IMR-90 (cell line): Measurements from ENCODE around the gene MCAM. TPM values are rescaled to one million over a fixed set of nuclear protein-coding genes. Genes with fewer than 3 reads are reported as not detected.

Source experiments
- ATAC-seq: fragments of 200-7000 bp; cut with Tn5 transposase; 2 replicates; pipeline ENCODE4 v1.9.1; 2020; ENCODE audit warnings: low read depth, mild to moderate bottlenecking, moderate library complexity
- BruUV-seq: library from RNA; stranded (reverse); fragments of 400-500 nt; replicated peaks from 2 replicates; lab custom pipeline; 2021; lab: Mats Ljungman, UMichigan
- CTCF ChIA-PET: fragments of 300-600 bp; formaldehyde crosslinking; extraction: SDS; loops from one replicate; lab custom pipeline; 2021; ENCODE audit warnings: antibody characterized with exemption; lab: Yijun Ruan, JAX
- POLR2A ChIA-PET: fragments of 300-600 bp; sonication (Branson Sonifier 250); formaldehyde crosslinking; loops from one replicate; lab custom pipeline; 2022; ENCODE audit warnings: antibody characterized with exemption; ENCODE audit not compliant: unreplicated experiment; lab: Charles Lee
- DNase-seq: peaks from one replicate; pipeline ENCODE4 v3.0.0; 2013
- H2AFZ ChIP-seq: replicated peaks from 2 replicates; pipeline ENCODE3; 2013; ENCODE audit warnings: low read length, mild to moderate bottlenecking; ENCODE audit not compliant: poor library complexity
- H2AK5ac ChIP-seq: 2 replicates; pipeline ENCODE4 v1.6.1; 2013; ENCODE audit warnings: low read depth, low read length, inconsistent platforms
- H2AK9ac ChIP-seq: replicated peaks from 2 replicates; pipeline ENCODE3; 2013; ENCODE audit warnings: mild to moderate bottlenecking, low read depth, low read length, moderate library complexity; ENCODE audit not compliant: poor library complexity
- H2BK120ac ChIP-seq: 2 replicates; pipeline ENCODE4 v1.6.1; 2013; ENCODE audit warnings: low read depth, low read length, inconsistent platforms
- H2BK15ac ChIP-seq: 3 replicates; pipeline ENCODE4 v1.6.1; 2013; ENCODE audit warnings: low read depth, low read length, inconsistent platforms
- H2BK20ac ChIP-seq: 2 replicates; pipeline ENCODE4 v1.6.1; 2013; ENCODE audit warnings: low read depth, mild to moderate bottlenecking, inconsistent platforms, low read length, moderate library complexity
- H2BK5ac ChIP-seq: 2 replicates; pipeline ENCODE4 v1.6.1; 2013; ENCODE audit warnings: mild to moderate bottlenecking, low read depth, low read length, inconsistent platforms; ENCODE audit not compliant: poor library complexity, severe bottlenecking
- H3K14ac ChIP-seq: replicated peaks from 2 replicates; pipeline ENCODE4 v1.6.1; 2013; ENCODE audit warnings: low read depth, low read length, inconsistent platforms
- H3K18ac ChIP-seq: 2 replicates; pipeline ENCODE4 v1.6.1; 2013; ENCODE audit warnings: low read depth, low read length, control low read depth
- H3K23ac ChIP-seq: 2 replicates; pipeline ENCODE4 v1.6.1; 2013; ENCODE audit warnings: low read depth, low read length, inconsistent platforms
- H3K27ac ChIP-seq: 2 replicates; pipeline ENCODE4 v1.5.1; 2013; ENCODE audit warnings: mild to moderate bottlenecking, control low read depth, low read length; ENCODE audit not compliant: insufficient read depth
- H3K27me3 ChIP-seq: 2 replicates; pipeline ENCODE4 v1.6.1; 2013; ENCODE audit warnings: low read length; ENCODE audit not compliant: control insufficient read depth, insufficient read depth
- H3K36me3 ChIP-seq: 2 replicates; pipeline ENCODE4 v1.6.1; 2013; ENCODE audit warnings: low read length, mixed read lengths; ENCODE audit not compliant: control insufficient read depth, insufficient read depth
- H3K4ac ChIP-seq: 2 replicates; pipeline ENCODE4 v1.6.1; 2013; ENCODE audit warnings: low read depth, low read length, inconsistent platforms
- H3K4me1 ChIP-seq: 2 replicates; pipeline ENCODE4 v1.6.1; 2013; ENCODE audit warnings: low read length, mixed read lengths; ENCODE audit not compliant: control insufficient read depth, insufficient read depth
- H3K4me2 ChIP-seq: 2 replicates; pipeline ENCODE4 v1.6.1; 2013; ENCODE audit warnings: low read depth, mild to moderate bottlenecking, control low read depth, low read length, moderate library complexity
- H3K4me3 ChIP-seq: 2 replicates; pipeline ENCODE4 v1.5.1; 2013; ENCODE audit warnings: low read depth, mild to moderate bottlenecking, control low read depth, low read length, moderate library complexity; ENCODE audit not compliant: insufficient read depth
- H3K56ac ChIP-seq: 2 replicates; pipeline ENCODE4 v1.6.1; 2013; ENCODE audit warnings: low read length, inconsistent platforms; ENCODE audit not compliant: insufficient read depth; ENCODE audit errors: extremely low read depth
- H3K79me1 ChIP-seq, 2 experiments: 2 replicates each; pipeline ENCODE4 v1.6.1; 2013; ENCODE audit warnings: low read length in 2 of 2, inconsistent platforms in 1 of 2, low read depth in 1 of 2
- H3K9ac ChIP-seq: 2 replicates; pipeline ENCODE4 v1.6.1; 2013; ENCODE audit warnings: low read depth, low read length, control low read depth
- H3K9me1 ChIP-seq: 2 replicates; pipeline ENCODE4 v1.6.1; 2013; ENCODE audit warnings: low read length, inconsistent platforms; ENCODE audit not compliant: insufficient read depth
- H3K9me3 ChIP-seq: 2 replicates; pipeline ENCODE4 v1.6.1; 2013; ENCODE audit warnings: low read length; ENCODE audit not compliant: control insufficient read depth, insufficient read depth
- H4K20me1 ChIP-seq: 2 replicates; pipeline ENCODE4 v1.6.1; 2013; ENCODE audit warnings: low read length, inconsistent platforms; ENCODE audit not compliant: insufficient read depth
- H4K5ac ChIP-seq: 2 replicates; pipeline ENCODE4 v1.6.1; 2013; ENCODE audit warnings: mild to moderate bottlenecking, low read depth, low read length, control low read depth
- H4K8ac ChIP-seq, 2 experiments: 2 replicates each; pipeline ENCODE4 v1.6.1; 2013; ENCODE audit warnings: low read depth in 2 of 2, low read length in 2 of 2, control low read depth in 1 of 2, inconsistent platforms in 1 of 2
- H4K91ac ChIP-seq: 2 replicates; pipeline ENCODE4 v1.6.1; 2013; ENCODE audit warnings: low read depth, low read length, inconsistent platforms; ENCODE audit not compliant: insufficient read depth
- BHLHE40 ChIP-seq: fragments of 150-350 bp; IDR thresholded peaks from 2 replicates; pipeline ENCODE4 v1.6.1; 2016; ENCODE audit warnings: mild to moderate bottlenecking, low read depth, low read length
- MAFK ChIP-seq: IDR thresholded peaks from 2 replicates; pipeline ENCODE4 v1.6.1; 2012; ENCODE audit warnings: low read depth, low read length, improper control_type of control experiment
- MAZ ChIP-seq: IDR thresholded peaks from 2 replicates; pipeline ENCODE4 v1.6.1; 2012; ENCODE audit warnings: low read depth, mild to moderate bottlenecking, low read length, improper control_type of control experiment, moderate library complexity, borderline replicate concordance
- RFX5 ChIP-seq: IDR thresholded peaks from 2 replicates; pipeline ENCODE4 v1.8.0; 2012; ENCODE audit warnings: low read depth, mild to moderate bottlenecking, low read length, moderate library complexity
- WGBS, 2 experiments: methylation state at CpG; one replicate each; pipeline versions ENCODE4 v1.1.5 to v1.1.7; 2013; ENCODE audit warnings: missing lambda C conversion rate in 2 of 2; ENCODE audit not compliant: insufficient read length in 1 of 2; ENCODE audit errors: extremely low coverage in 2 of 2; 5-methylcytosine and 5-hydroxymethylcytosine counted together
- dilution Hi-C: fragments of 300-500 bp; cut with HindIII; formaldehyde crosslinking; loops from one replicate; pipeline ENCODE4 v1.14.3; 2018; ENCODE audit warnings: low sequenced_read_pairs; ENCODE audit not compliant: unreplicated experiment
- in situ Hi-C: fragments of 300-500 bp; cut with MboI; formaldehyde crosslinking; loops from 3 replicates; pipeline ENCODE4 v1.14.3; 2019; ENCODE audit warnings: low sequenced_read_pairs, inconsistent platforms, mixed read lengths
- intact Hi-C: fragments of 100-400 bp; cut with micrococcal nuclease; formaldehyde crosslinking; loops from 2 replicates; pipeline ENCODE4 v1.10.0; 2022
- polyA plus RNA-seq, 3 experiments: library from polyadenylated mRNA; depleted of rRNA; stranded (reverse); fragments of >200 nt; gene quantifications; 2 replicates each; pipeline ENCODE4 v1.2.3, GENCODE V29; 2012; ENCODE audit warnings: low replicate concordance in 1 of 3
- total RNA-seq: library from RNA; depleted of rRNA; stranded (reverse); fragments of >200 nt; gene quantifications from 2 replicates; pipeline ENCODE4 v1.2.3, GENCODE V29; 2012
- TF ChIP-seq, protein P1 (sequence below): fragments of 150-350 bp; IDR thresholded peaks from 2 replicates; pipeline ENCODE4 v1.6.1; 2016; ENCODE audit warnings: low read depth, mild to moderate bottlenecking, low read length, moderate library complexity, borderline replicate concordance

The MCAM gene
- total and polyA plus RNA-seq, 2 of the 4 experiments (the other 2 are of a cell fraction): 95.1 to 131 TPM

DNA sequence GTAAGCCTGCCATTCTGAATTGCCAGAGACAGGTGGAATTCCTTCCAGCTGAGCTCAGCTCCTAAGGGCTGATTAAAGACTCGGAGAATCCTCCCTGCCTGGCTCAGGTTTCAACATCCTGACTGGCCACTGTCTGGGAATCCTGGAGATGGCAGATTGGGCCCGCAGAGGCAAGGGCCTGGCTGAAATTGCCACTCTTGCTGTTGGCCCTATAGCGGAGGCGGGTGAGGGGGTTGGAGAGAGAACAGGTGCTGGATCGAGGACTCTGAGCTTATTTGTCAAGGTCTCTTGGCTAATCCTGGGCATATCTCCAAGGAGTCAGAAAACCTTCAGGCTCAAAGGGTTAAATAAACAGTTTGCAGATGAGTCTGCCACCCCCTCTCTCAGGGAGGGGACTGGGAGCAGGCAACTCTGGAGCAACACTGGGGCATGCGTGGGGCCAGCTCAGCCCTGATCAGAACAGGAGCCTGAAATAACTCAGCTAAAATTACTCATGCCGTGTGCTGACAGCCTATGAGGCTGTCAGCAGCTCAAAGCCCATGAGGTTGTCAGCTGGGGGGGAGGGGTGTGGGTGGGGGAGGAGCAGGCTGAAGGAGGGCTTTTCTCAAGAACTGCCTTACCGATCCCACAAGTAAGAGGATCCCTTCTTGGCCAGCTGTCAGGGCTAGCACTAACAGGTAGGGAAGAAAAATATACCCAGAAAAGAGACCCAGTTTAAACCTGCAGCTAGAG lies 44.3 kb upstream of the MCAM start (continued):
- no peak for TF ChIP-seq RFX5
- no peak for TF ChIP-seq MAFK
- TF ChIP-seq BHLHE40: peak; percentile 53

DNA sequence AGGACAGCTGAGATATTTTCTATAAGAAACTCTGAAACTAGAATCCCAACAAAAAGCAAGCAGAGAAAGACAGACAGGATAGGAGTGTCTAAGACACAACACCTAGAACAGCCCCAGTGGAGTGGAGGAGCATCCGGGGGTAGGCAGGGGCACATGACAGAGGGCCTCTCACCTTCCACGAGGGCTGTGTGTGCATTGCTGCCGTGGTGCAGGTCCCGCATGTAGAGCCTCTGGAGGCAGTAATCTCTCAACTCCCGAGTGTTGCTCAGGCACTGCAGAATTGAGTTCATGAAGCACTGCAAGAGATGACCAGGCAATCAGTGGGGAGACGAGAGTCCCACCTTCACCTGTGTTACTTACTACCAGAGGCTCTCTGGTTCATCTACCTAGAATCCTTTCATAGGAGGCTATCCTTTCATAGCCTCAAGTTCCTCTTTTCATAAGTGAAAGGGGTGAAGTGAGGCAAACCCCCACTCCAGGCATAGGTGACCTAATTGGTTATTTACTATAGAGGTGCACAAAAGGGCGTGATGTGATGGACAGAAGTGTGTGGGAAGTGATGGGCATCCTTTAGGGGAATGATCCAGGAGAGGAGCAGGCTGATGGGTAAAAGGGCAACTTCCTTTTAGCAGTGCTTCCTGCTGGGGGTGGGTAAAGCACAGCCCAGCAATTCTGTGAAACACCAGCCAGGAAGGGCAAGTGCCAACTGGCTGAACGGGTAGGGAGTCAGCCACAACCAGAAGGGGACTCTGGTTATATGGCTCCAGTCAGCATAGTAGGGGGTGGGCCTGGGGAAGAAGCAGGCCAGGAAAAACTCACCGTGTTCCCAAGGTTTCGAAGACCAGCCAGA lies 42.7 kb upstream of the MCAM start:
- Histone ChIP-seq H3K4me3 (no peak overlapping the region), H2BK5ac (no peak overlapping the region), H2AK5ac (peak overlapping the region; percentile 48), H3K4me1 (peaks cover 18% of the 10 kb centered on the region), H4K91ac (no peak overlapping the region), H3K79me1 (peaks cover 0 to 3% of the 10 kb centered on the region in 2 experiments; a peak in 1 of 4 replicates), H2BK20ac (no peak overlapping the region), H3K4ac (no peak overlapping the region), H3K27me3 (no peaks in the 10 kb centered on the region), H3K4me2 (no peak overlapping the region), H3K14ac (no peak overlapping the region), H4K8ac (no peak overlapping the region), H3K36me3 (no peaks in the 10 kb centered on the region), H2BK120ac (no peak overlapping the region), H2BK15ac (no peak overlapping the region), H3K27ac (no peak overlapping the region), H2AFZ (no peak overlapping the region), H3K9me3 (no peaks in the 10 kb centered on the region), H2AK9ac (no peak overlapping the region), H3K9me1 (peaks cover 22% of the 10 kb centered on the region), H4K5ac (no peak overlapping the region), H3K18ac (no peak overlapping the region), H3K56ac (no peak overlapping the region), H3K23ac (no peak overlapping the region), H4K20me1 (peaks cover 12% of the 10 kb centered on the region), H3K9ac (no peak overlapping the region)
- dilution Hi-C loops (no loop called here), intact Hi-C loops (loop anchor here (10.0 kb wide), 1 partner anchor 365 kb away; the partner anchor contains the start of gene NECTIN1), in situ Hi-C loops (loop anchor here (5.0 to 25.0 kb wide), 2 partner anchors 113 to 753 kb away; no protein-coding TSS in a partner anchor)
- no TSS peak for BruUV-seq
- ChIA-PET CTCF (no interaction called here), POLR2A (no interaction called here)
- 94% methylated on average over 5 of the region's 10 CpGs; no CpG with 5 or more reads in 1 of the 2 experiments for WGBS, 2 experiments
- TF ChIP-seq, protein P1, sequence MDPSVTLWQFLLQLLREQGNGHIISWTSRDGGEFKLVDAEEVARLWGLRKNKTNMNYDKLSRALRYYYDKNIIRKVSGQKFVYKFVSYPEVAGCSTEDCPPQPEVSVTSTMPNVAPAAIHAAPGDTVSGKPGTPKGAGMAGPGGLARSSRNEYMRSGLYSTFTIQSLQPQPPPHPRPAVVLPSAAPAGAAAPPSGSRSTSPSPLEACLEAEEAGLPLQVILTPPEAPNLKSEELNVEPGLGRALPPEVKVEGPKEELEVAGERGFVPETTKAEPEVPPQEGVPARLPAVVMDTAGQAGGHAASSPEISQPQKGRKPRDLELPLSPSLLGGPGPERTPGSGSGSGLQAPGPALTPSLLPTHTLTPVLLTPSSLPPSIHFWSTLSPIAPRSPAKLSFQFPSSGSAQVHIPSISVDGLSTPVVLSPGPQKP: no peak
- TF ChIP-seq MAZ: no peak
- no peak for ATAC-seq
- DNase-seq: no peak
